A172 (cell line): ENCODE data around the gene ADGRV1. TPM values are rescaled to one million over a fixed set of nuclear protein-coding genes. Genes with fewer than 3 reads are reported as not detected.

Source experiments
- DNase-seq: peaks from one replicate; pipeline ENCODE4 v3.0.0-alpha.2; 2015; ENCODE audit warnings: low spot score
- total RNA-seq: library from RNA; depleted of rRNA; stranded (reverse); fragments of >200 nt; shearing (Covaris generic); gene quantifications from 2 replicates; pipeline ENCODE4 v1.2.3, GENCODE V29; 2014

ADGRV1 gene
- total RNA-seq, 1 experiment from 2014 or later = not detected

DNA sequence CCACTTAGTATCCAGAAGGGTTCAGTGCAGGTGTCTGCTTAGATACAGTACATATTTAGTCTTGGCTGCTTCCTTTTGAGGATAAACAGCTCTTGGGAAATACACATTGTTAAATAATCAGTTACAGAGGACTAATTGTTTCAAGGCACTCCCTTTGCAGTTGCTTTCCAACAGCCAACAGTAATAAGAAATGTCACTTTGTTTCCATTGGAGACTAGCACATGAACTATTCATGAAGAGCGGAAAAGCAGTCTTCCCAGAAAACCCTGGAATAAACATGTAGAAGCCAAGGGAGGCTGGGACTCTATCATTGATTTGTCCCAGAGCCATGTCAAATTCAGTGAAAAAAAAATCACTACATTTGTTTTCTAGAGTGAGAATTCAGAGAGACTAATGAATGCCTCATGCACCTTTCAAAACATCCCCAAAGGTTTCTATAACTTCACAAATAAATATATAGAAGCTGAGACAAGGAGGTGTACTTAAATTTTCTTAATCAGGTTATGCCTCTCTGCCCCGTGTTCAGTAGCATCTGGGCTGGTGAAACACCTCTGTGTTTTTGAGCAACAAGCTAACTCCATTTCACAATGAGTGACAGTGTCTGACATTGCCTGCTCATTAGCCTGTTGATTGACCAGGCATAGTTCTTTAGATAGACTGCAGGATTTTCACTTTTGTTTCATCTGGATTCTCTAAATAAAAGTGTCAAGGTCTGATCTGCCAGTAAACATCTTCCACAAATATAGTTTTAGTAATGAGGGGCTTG lies 553.1 kb downstream of the ADGRV1 start:
- no peak for DNase-seq

DNA sequence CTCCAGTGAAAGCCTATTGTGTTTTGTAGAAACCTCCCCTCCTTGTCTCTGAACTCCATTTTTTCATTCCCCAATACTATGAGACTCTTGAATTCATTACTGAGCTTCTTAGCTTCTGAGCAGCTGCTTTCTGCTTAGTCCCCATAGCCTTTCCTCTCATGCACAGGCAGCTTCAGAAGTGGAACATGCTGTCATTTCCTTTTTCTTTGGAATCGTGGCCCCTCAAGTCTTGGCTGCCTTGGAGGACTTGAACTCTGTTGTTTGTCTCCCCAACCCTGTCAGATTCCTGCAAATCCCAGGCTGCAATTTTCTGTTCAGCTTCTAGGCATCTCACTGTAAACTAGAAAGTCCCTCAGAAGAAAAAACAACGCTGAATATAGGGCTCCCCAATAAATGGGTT lies 556.1 kb downstream of the ADGRV1 start:
- no peak for DNase-seq

DNA sequence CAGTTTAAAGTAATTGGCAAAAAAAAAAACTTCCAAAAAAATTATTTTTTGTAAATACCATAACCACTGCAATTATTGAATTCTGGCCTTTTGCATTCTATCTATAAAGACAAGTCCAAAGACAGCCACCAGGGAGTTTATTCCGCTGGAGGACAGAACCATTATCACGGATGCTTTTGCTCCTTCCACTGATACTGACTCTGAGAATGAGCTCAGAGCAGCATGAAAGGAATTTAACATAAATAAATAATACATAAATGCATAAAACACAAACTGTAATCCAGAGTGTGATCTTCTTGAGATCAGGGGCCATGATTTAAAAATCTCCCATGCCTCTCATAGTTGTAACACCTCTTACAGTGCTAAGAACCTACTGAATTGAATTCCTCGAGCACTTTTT lies 559.8 kb downstream of the ADGRV1 start:
- DNase-seq = no peak

DNA sequence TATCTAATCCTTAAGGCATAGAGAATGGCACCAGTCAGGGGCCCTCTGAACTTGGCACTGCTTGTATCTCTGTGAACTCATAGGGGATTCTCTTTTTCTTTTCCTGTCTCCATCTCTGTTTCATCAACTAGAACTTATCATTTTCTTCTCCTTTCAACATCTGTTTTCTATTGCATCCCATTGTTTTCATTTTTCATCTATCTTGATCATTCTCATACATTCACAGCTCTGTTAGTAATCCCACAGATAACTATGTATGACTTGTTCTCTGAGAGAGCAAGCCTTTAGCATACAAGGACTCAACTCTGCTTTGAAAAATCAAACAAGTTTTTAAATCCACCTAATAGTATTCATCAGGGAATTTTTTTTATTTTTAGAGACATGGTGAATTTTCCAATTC lies 560.2 kb downstream of the ADGRV1 start:
- DNase-seq = no peak

DNA sequence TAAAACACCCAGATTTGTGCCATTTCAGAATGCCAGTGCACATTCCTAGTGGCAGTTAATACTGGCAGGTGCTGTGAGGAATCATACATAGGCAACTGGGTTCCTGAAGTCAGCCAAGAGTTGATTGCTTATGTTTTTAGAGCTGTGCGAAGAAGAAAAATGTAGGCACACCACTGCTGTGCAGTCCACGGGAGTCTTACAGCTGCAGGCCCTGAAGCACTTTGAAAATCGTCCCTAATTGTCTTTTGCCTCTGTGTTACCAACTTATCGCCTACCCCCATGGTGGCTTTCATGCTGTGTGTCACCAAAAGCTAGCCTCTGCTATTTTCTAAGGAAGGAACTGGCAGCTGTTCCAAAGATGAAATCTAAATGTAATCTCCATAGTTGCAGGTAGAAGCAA lies 560.6 kb downstream of the ADGRV1 start:
- no peak for DNase-seq

DNA sequence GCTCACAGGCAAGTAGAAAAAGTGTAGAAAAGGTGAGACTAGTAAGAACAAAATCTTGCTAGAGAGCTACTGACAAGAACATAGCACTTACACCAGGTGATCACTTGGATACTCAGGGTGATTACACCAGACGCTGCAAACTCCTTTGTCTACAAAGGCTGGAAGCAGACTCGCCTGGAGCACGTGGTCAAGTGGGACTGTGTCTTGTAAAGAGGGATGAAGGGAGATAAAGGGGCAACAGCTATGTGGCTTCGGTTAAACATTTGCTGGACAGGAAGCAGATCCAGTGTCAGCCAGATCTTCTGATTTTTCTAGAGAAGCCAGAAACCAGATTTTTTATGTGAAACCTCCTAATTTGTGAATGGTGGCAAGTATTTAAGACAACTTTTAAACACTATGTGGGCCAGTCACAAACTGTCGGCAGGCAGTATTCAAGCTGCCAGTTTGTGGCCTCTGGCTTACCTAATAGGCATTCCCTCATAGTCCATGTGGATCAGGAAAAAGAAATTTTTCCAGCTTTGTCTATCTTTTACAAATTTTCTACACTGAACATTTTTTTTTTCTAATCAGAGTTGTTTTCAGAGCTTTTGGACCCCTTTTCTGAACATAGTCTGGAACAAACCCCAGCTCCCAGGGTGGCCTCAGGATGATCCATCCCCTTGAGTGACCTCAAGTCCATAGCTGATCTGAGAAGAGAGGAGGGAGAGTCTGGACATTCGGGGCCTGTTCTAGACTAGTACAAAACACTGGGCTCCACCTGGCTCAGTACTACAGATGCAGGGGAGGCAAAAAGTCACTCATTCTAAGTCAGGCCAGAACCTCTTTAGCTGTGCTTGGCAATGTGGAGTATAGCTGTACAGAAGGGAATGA lies 561.6 kb downstream of the ADGRV1 start:
- DNase-seq = no peak

DNA sequence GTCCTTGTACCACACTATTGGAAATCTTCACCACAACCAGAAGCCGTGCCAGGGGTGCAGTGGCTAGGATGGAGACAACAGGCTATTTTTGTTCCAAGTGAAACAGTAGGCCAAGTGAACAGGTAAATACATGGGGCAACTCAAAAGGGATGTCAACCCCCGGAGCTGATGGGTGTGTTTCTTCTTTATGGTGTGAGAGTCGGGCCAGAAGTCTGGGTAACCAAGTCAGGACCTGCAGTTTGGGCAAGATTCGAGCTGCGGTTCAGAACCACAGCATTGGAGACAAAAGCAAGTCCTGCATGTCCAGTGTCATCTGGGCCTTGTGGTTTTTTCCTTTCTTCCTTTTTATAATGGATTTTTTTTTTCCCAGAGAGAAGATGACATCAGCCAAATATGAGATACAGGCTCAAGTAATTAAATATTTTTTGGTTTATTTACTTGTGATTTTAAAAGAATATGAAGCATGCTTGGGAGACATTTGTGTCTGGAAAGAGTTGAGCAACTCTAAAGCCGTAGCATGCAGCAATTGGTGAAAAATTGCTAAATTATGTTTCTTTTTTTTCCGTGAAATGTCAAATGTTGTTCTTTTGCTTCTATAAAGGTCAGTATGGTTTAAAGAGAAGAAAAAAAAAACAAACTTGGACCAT lies 562.9 kb downstream of the ADGRV1 start:
- no peak for DNase-seq

DNA sequence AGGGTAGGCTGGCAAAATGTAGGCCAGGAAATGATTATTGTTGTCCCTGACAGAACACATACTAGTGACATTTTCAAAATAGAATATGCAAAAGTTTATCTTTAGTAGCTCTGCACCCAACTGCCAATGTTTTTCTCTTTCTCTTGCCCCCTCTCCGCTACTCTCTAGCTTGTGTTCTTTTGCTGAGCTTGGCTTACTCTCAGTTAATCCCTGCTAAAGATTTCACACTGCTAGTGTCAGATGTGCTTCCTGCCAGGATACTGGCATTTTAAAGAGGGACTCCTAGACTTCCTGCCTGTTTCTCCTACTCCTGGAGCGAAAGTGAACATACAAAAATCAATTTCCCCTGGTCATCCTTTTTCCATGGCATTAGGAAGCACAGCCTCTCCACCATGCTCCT lies 564.1 kb downstream of the ADGRV1 start:
- no peak for DNase-seq

DNA sequence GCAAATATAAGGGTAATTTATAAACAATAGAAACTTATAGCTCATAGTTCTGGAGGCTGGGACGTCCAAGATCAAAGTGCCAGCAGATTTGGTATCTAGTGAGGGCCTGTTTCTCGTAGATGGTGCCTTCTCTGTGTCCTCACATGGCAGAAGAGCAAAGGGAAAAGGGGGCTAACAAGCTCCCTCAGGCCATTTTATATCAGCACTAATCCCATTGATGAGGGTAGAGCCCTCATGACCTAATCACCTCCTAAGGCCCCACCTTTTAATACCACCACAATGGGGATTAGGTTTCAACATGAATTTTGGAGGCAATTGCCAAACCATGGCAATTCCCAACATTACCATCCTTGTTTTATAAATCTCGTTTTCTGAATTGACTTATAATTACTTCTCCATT lies 564.7 kb downstream of the ADGRV1 start:
- no peak for DNase-seq

DNA sequence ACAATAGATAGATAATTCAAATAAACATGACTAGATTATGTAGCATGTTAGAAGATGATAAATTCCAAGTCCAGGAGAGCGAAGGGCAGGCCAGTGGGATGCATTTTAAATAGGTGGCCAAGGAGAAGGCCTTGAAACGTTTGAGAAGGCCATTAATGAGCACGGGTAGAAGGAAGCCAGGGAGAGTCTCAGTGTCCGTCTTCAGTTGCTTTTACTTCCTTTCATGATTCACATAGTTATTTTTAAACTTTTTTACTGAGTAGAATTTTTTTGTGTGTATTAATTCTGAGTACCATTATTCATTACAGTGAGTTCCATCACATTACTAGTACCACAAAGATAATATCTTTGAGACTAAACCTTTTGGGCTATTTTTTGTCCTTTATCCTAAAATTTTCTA lies 565.3 kb downstream of the ADGRV1 start:
- no peak for DNase-seq

DNA sequence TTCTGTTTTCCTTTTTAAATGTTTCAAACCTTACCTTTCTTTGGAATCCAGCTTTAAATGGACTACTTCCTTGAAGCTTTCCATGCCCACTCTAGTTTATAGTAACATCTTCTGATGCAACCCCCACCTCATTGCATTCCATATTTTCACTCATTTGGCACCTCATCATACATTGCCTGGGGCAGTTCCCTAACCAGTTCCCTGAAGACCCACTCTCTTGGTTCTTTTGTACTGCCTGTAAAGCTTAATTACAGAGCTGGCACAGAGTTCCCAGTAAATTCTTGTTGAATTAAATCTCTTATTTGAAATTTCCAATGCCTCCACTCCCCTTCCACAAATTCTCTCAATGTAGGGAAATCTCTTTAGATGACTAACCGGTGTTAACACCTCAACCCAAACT lies 567.3 kb downstream of the ADGRV1 start:
- DNase-seq = no peak

DNA sequence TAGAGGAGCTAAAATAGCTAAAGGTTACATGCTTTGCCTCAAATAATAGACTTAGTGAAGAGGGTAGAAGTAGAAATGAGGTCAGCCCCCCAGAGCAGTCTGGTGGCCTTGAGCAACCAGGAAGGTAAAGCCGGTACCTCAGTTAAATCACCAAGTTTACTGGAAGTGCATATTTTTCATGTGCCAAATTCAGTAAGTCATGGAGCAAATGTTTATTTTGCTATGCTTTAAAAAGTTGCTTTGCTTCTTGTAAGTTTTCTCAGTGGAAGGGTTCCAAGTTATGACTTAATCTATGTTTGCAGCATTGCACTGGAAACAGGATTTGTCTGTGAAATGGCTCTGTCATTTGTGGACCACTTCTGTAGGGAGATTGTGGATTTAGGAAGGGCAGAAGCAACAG lies 567.9 kb downstream of the ADGRV1 start:
- no peak for DNase-seq

DNA sequence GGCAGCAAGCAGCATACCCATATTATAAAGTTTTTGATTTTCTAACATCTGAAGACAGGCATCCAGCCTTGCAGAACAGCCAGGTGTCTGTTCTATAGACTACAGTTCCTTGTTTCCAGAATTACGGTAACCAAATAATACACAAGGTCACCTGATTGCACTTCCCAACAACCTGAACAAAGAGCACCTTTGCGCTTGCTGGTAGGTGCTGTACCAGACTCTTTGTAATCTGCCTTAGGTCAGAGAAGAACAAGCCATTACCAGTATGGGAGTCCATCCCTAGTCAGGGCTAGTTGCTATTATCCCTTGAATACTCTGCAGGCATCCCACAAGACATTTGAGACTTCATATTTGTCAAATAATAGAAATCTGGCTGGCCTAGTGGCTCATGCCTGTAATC lies 568.3 kb downstream of the ADGRV1 start:
- DNase-seq = no peak

DNA sequence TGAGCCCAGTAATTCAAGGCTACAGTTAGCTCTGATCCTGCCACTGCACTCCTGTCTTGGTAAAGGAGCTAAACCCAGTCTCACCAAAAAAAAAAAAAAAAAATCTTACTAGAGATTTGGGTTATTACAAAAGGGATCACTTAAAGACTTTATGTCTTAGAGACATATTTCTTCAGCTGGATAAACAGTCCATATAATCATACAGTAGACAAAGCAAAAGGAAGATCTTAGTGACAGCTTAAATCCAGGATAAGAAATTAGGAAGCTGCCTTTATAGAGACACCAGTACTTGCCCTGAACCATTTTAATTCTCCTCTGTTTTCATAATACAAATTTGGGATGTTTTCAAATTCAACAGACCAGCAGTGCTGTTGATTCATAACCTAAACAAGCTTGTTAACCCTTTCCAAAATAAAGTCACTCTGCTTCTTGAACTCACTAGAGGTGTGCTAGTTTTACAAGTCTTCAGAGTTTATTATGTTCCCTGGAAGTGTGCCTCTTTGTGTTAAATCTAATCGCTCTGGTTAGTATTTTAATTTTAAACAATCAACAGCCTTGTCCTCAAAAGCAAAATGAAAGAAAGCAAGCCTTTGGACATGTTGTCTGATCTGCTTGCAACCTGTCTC lies 569.0 kb downstream of the ADGRV1 start:
- DNase-seq = no peak

DNA sequence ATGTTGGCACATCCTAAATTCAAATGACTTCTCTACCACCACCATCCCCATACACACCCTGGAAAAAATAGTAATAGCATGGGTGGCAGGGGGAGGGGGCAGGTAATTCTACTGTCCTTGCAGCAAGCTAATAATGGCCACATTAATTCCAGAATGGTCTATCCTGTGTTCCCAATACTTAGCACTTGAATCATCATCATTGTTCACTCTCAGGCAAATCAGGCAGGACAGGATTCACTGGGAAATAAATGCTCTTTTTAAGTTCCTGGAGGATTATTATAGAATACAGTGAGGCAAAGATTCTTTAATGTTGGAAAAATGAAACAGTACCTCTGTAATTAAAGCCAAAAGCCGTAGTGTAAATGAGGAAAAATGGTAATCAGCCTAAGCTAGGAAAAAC lies 570.0 kb downstream of the ADGRV1 start:
- DNase-seq = no peak

DNA sequence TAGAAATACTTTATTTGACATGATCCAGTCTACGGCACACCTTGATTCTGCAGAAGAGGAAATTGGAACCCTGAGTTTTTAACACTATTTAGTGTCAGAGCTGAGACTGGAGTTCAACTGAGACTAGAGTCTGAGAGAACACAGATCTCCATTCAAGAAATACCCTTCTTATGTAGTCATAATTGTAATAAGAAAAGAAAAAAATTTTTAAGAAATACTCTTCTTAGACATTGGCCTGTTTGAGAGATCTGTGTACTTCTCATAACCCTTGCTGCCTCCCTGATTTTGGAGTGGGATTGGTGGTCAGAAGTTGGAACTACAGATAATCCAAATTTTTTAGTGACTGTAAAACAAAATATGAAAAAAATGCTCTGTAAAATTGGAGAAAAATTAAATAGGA lies 571.2 kb downstream of the ADGRV1 start:
- DNase-seq = no peak

DNA sequence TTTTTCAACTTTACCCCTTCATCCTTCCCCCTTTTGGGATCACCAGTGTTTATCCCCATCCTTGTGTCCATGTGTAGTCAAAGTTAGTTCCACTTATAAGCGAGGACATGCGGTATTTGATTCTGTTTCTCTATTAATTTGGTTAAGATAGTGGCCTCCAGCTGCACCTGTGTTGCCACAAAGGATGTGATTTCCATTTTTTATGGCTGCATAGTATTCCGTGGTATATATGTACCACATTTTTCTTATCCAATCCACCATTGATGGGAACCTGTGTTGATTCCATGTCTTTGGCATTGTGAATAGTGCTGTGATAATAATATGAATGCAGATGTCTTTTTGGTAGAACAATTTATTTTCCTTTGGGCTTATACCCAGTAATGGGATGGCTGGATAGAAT lies 572.2 kb downstream of the ADGRV1 start:
- no peak for DNase-seq

DNA sequence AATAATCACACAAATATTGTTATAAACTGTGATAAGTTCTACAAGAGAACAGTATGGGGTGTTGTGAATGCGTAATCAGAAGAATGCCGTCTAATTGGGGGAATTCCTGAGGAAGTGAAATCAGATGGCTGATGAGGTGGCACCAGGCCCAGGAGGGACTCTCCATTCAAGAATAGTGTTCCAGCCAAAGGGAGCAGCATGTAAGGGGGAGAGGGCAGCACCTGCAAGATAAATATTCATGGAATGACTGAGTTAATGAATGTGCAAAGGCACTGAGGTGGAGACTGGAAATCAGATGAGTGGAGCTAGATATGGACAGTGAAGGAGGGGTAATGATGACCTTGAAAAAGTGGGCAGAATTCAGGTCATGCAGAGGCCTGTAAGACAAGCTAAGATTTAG lies 574.0 kb downstream of the ADGRV1 start:
- DNase-seq = no peak

DNA sequence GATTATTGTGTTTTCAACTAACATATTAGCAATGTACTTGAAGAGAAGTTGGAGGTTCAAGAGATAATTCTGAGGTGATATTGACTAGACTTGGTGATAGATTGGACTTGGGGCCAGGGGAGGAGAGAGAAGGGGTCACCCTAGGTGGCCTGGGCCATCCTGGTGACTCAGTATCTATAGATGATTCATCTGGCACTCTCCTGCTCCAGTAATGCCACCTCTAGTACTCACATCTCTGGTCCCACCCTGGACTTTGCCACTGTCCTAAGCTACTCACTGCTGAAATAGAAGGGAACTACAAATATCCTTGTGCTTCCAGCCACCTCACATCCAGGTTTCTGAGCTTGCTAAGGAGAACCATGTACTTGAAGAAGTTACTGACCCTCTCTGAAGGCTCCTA lies 574.6 kb downstream of the ADGRV1 start:
- DNase-seq = no peak

DNA sequence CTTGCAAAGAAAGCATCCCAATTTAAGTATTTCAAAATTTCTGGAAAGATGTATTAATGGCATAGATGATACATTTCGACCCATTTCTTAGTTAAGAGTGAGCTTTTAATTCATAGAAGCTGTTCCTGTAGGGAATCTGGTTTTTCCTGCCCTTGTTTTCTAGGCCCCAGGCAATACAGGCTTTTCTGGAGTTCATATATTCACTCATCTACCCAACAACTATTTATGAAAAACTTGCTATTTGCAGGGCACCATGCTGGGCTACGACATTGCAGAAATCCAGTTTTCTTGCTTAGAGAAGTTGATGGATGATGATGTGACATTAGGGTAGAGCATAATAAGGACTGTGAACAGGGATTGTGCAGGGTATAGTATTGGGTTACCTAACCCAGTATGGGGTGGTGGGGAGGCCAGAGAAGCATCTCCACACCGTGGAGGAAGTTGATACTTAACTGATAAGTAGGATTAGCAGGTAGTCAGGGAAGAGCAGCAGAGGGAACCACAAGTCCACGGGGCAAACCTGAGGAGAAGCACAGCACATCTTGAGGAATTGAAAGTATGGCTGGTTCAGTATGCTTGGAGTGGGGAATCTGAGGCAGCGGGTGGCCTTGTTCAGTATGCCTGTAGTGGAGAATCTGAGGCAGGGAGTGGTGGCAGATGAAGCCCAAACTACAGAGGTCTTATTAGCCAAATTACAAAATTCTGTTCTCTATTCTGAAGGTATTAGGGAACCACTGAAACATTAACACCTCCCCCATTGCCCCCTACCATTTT lies 577.1 kb downstream of the ADGRV1 start:
- DNase-seq = no peak

DNA sequence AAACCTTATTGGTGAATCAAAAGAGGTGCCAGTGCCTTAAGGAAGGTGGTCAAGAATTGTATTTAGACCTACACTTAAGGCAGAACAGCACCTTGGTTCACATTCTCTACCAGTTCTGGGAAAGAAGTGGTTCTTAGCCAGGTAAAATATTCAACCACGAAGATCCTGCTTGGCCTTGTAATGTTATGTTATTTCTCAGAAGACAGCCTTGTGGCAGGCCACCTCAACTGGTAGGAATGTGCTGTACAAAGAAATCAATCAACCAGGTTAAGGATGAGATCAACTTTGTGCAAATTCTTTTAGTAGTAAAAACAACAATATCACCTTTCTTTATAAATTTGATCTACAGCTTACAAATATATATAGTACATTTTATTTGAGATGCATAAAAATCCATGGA lies 577.7 kb downstream of the ADGRV1 start:
- DNase-seq = peak; percentile 44

DNA sequence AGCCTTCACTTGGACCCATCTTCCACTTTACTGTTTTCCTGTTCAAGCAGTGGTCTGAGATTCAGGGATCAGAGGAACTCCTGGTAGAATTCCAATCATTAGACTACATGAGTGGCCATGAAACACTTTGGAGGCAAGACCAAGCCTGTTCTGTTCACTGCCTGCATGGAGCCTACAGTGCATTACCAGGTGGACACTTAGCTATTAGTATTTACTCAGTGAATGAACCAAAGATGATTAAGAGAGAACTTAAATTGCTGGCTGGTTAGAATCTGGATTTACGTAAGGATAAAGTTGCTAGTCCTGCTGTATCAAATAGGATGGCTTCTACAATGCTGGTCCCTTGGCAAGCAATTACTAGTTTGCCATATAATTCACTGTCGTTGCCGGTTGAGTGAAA lies 579.0 kb downstream of the ADGRV1 start:
- no peak for DNase-seq
